Calu3 (cell line): Measurements from ENCODE around the gene LIF. TPM values are rescaled to one million over a fixed set of nuclear protein-coding genes. Genes with fewer than 3 reads are reported as not detected.

ENCODE experiments used
- BruUV-seq: library from RNA; stranded (reverse); fragments of 400-500 nt; replicated peaks from 2 replicates; lab custom pipeline; 2021; lab: Mats Ljungman, UMichigan
- CTCF ChIA-PET: fragments of 300-600 bp; sonication (Branson Sonifier 250); formaldehyde crosslinking; loops from one replicate; lab custom pipeline; 2022; ENCODE audit warnings: antibody characterized with exemption; lab: Charles Lee
- DNase-seq: peaks from one replicate; pipeline ENCODE4 v3.0.0; 2022
- H3K27ac Mint-ChIP-seq: one replicate; pipeline ENCODE4 v1.8.0; 2022; ENCODE audit warnings: mixed read lengths; ENCODE audit not compliant: unreplicated experiment
- H3K27me3 Mint-ChIP-seq: one replicate; pipeline ENCODE4 v1.8.0; 2022; ENCODE audit warnings: mixed read lengths; ENCODE audit not compliant: unreplicated experiment
- H3K36me3 Mint-ChIP-seq: one replicate; pipeline ENCODE4 v1.8.0; 2022; ENCODE audit warnings: mild to moderate bottlenecking, moderate library complexity, mixed read lengths; ENCODE audit not compliant: insufficient read depth, unreplicated experiment
- H3K4me1 Mint-ChIP-seq: one replicate; pipeline ENCODE4 v1.8.0; 2022; ENCODE audit warnings: mild to moderate bottlenecking, low read depth, mixed read lengths; ENCODE audit not compliant: unreplicated experiment
- H3K4me3 Mint-ChIP-seq: one replicate; pipeline ENCODE4 v1.8.0; 2022; ENCODE audit warnings: mild to moderate bottlenecking, low read depth, moderate library complexity, mixed read lengths; ENCODE audit not compliant: unreplicated experiment
- H3K9me3 Mint-ChIP-seq: one replicate; pipeline ENCODE4 v1.8.0; 2022; ENCODE audit warnings: low read depth, mixed read lengths; ENCODE audit not compliant: unreplicated experiment
- CTCF ChIP-seq: fragments of 200-600 bp; IDR thresholded peaks from one replicate; pipeline ENCODE4 v1.8.0; 2022; ENCODE audit warnings: antibody characterized with exemption; ENCODE audit not compliant: unreplicated experiment
- intact Hi-C: fragments of 100-400 bp; cut with micrococcal nuclease; formaldehyde crosslinking; loops from one replicate; pipeline ENCODE4 v1.10.0; 2022; ENCODE audit not compliant: unreplicated experiment
- total RNA-seq: library from RNA; stranded (reverse); gene quantifications from 2 replicates; pipeline ENCODE4 v1.2.3, GENCODE V29; 2022

LIF gene
- total RNA-seq, 1 experiment from 2014 or later: 260 TPM

GRCh38 chr22:30196141-30196879 is 50.2 kb downstream of the LIF start:
- no peak for TF ChIP-seq CTCF
- peaks cover 39% of the 10 kb centered on the region for H3K36me3 Mint-ChIP-seq
- peak overlapping the region; percentile 28 for H3K4me3 Mint-ChIP-seq
- H3K4me1 Mint-ChIP-seq: peaks cover 53% of the 10 kb centered on the region
- peak; percentile 97 for DNase-seq
- H3K27ac Mint-ChIP-seq: peak overlapping the region; percentile 98
- CTCF ChIA-PET: interaction anchor here (0.8 to 2.9 kb wide), 13 partner anchors 11 to 92 kb away, joined by 3 to 16 read pairs (median 6); no protein-coding TSS in a partner anchor
- H3K9me3 Mint-ChIP-seq: peaks cover 8% of the 10 kb centered on the region
- no TSS peak for BruUV-seq
- intact Hi-C loops: loop anchor here (1.0 kb wide), 3 partner anchors 14 to 88 kb away; no protein-coding TSS in a partner anchor
- no peaks in the 10 kb centered on the region for H3K27me3 Mint-ChIP-seq

GRCh38 chr22:30195245-30196140 is 51.1 kb downstream of the LIF start:
- CTCF ChIA-PET: interaction anchor here (0.6 to 2.9 kb wide), 14 partner anchors 12 to 1086 kb away, joined by 3 to 16 read pairs (median 6); no protein-coding TSS in a partner anchor
- H3K4me1 Mint-ChIP-seq: peaks cover 61% of the 10 kb centered on the region
- no peak for TF ChIP-seq CTCF
- H3K9me3 Mint-ChIP-seq: peaks cover 8% of the 10 kb centered on the region
- intact Hi-C loops: loop anchor here (1.0 kb wide), 3 partner anchors 15 to 87 kb away; no protein-coding TSS in a partner anchor
- DNase-seq: no peak
- peak overlapping the region; percentile 28 for H3K4me3 Mint-ChIP-seq
- H3K27me3 Mint-ChIP-seq: no peaks in the 10 kb centered on the region
- TSS peak; percentile 98 for BruUV-seq
- peaks cover 38% of the 10 kb centered on the region for H3K36me3 Mint-ChIP-seq
- peak overlapping the region; percentile 98 for H3K27ac Mint-ChIP-seq

- TF ChIP-seq CTCF: no peak
- intact Hi-C loops: no loop called here
These were observed 53.4 kb downstream of the LIF start for GRCh38 chr22:30193031-30193775.

GRCh38 chr22:30192427-30192826 is 54.1 kb downstream of the LIF start:
- Mint-ChIP-seq H3K9me3 (peaks cover 13% of the 10 kb centered on the region), H3K27ac (peak overlapping the region; percentile 98), H3K4me1 (peaks cover 58% of the 10 kb centered on the region), H3K4me3 (no peak overlapping the region), H3K36me3 (peaks cover 36% of the 10 kb centered on the region), H3K27me3 (no peaks in the 10 kb centered on the region)
- intact Hi-C loops: no loop called here
- BruUV-seq: no TSS peak
- DNase-seq: no peak
- TF ChIP-seq CTCF: no peak
- CTCF ChIA-PET: no interaction called here

More at GRCh38 chr22:30193031-30193775, 53.4 kb downstream of the LIF start:
- H3K27ac Mint-ChIP-seq: peak overlapping the region; percentile 98
- no peaks in the 10 kb centered on the region for H3K27me3 Mint-ChIP-seq
- CTCF ChIA-PET: no interaction called here
- H3K9me3 Mint-ChIP-seq: peaks cover 13% of the 10 kb centered on the region
- H3K36me3 Mint-ChIP-seq: peaks cover 37% of the 10 kb centered on the region
- no peak overlapping the region for H3K4me3 Mint-ChIP-seq
- no TSS peak for BruUV-seq
- H3K4me1 Mint-ChIP-seq: peaks cover 60% of the 10 kb centered on the region
- no peak for DNase-seq
